ENCODE data around the gene MOBP.

MOBP gene

GRCh38 chr3:39506863-39507262, 39.4 kb downstream of the MOBP start:
- no peak for DNase-seq (ENCODE audit: low read depth)
- no peak for TF ChIP-seq CTCF (IDR thresholded peaks at IDR 0.05; ENCODE audit: low read depth, low read length, missing control alignments)
- no peak overlapping the region for H3K4me3 ChIP-seq (ENCODE audit: low read depth, low read length)
- in situ Hi-C loops (cut with HindIII; ENCODE audit: low sequenced_read_pairs): no loop called here

- no peak for TF ChIP-seq CTCF (IDR thresholded peaks at IDR 0.05; ENCODE audit: low read depth, low read length, missing control alignments)
- DNase-seq (ENCODE audit: low read depth): no peak
- in situ Hi-C loops (cut with HindIII; ENCODE audit: low sequenced_read_pairs): no loop called here
Measured at GRCh38 chr3:39513791-39514369, 46.4 kb downstream of the MOBP start.

GRCh38 chr3:39515681-39516441, 48.4 kb downstream of the MOBP start:
- in situ Hi-C loops (cut with HindIII; ENCODE audit: low sequenced_read_pairs): no loop called here
- no peak for TF ChIP-seq CTCF (IDR thresholded peaks at IDR 0.05; ENCODE audit: low read depth, low read length, missing control alignments)
- no peak overlapping the region for H3K4me3 ChIP-seq (ENCODE audit: low read depth, low read length)
- DNase-seq (ENCODE audit: low read depth): no peak

More at GRCh38 chr3:39513791-39514369, 46.4 kb downstream of the MOBP start:
- no peak overlapping the region for H3K4me3 ChIP-seq (ENCODE audit: low read depth, low read length)

GRCh38 chr3:39519103-39519502, 51.6 kb downstream of the MOBP start:
- in situ Hi-C loops (cut with HindIII; ENCODE audit: low sequenced_read_pairs): no loop called here
- H3K4me3 ChIP-seq (ENCODE audit: low read depth, low read length): no peak overlapping the region
- DNase-seq (ENCODE audit: low read depth): no peak
- TF ChIP-seq CTCF (IDR thresholded peaks at IDR 0.05; ENCODE audit: low read depth, low read length, missing control alignments): no peak

- no peak for TF ChIP-seq CTCF (IDR thresholded peaks at IDR 0.05; ENCODE audit: low read depth, low read length, missing control alignments)
- H3K4me3 ChIP-seq (ENCODE audit: low read depth, low read length): no peak overlapping the region
- in situ Hi-C loops (cut with HindIII; ENCODE audit: low sequenced_read_pairs): no loop called here
- DNase-seq (ENCODE audit: low read depth): no peak
Measured at GRCh38 chr3:39519554-39520288, 52.2 kb downstream of the MOBP start.

GRCh38 chr3:39521456-39521855, 54.0 kb downstream of the MOBP start:
- no peak overlapping the region for H3K4me3 ChIP-seq (ENCODE audit: low read depth, low read length)
- no peak for TF ChIP-seq CTCF (IDR thresholded peaks at IDR 0.05; ENCODE audit: low read depth, low read length, missing control alignments)
- in situ Hi-C loops (cut with HindIII; ENCODE audit: low sequenced_read_pairs): no loop called here
- DNase-seq (ENCODE audit: low read depth): no peak

Data from astrocyte of the cerebellum (primary cell).